Upper lobe of left lung (tissue), 6 donors: ENCODE data around the gene KCNN2. TPM values are rescaled to one million over a fixed set of nuclear protein-coding genes. Genes with fewer than 3 reads are reported as not detected.
A peak's percentile ranks its signal among the peaks of the same experiment; 100 is the strongest.

ENCODE experiments used
- ATAC-seq, 2 donors: fragments of 200-7000 bp; cut with Tn5 transposase; one replicate each; pipeline ENCODE4 v1.9.1; 2022; ENCODE audit warnings: mild to moderate bottlenecking in 2 of 2, moderate library complexity in 2 of 2; ENCODE audit not compliant: low FRiP score in 2 of 2
- DNase-seq, 2 donors: peaks; one replicate each; pipeline ENCODE4 v3.0.0-alpha.2; 2019 to 2020
- H3K27ac ChIP-seq, 4 donors: fragments of 200-600 bp; sonication (generic); one replicate each; pipeline ENCODE4 v1.5.1; 2016 to 2019
- H3K27me3 ChIP-seq, 4 donors: fragments of 200-600 bp; sonication (generic); one replicate each; pipeline ENCODE4 v1.5.1; 2017 to 2019
- H3K36me3 ChIP-seq, 4 donors: fragments of 200-600 bp; sonication (generic); one replicate each; pipeline ENCODE4 v1.5.1; 2016 to 2019
- H3K4me1 ChIP-seq, 4 donors: fragments of 200-600 bp; sonication (generic); one replicate each; pipeline ENCODE4 v1.5.1; 2018 to 2019
- H3K4me3 ChIP-seq, 4 donors: fragments of 200-600 bp; sonication (generic); one replicate each; pipeline ENCODE4 v1.5.1; 2017 to 2019; ENCODE audit warnings: mild to moderate bottlenecking in 2 of 4, moderate library complexity in 1 of 4
- H3K9me3 ChIP-seq, 4 donors: fragments of 200-600 bp; sonication (generic); one replicate each; pipeline ENCODE4 v1.5.1; 2018 to 2019
- CTCF ChIP-seq, 6 experiments: fragments of 450-650 bp in 4 of 6; fragments of 200-600 bp in 2 of 6; sonication (generic) in 2 of 6; IDR thresholded peaks; one replicate each; pipeline ENCODE4 v1.5.1; 2016 to 2019; ENCODE audit warnings: antibody characterized with exemption in 6 of 6
- EP300 ChIP-seq, 4 donors: sonication (generic); formaldehyde crosslinking; IDR thresholded peaks; one replicate each; pipeline ENCODE4 v1.5.1; 2017; ENCODE audit warnings: antibody characterized with exemption in 4 of 4, control low read depth in 2 of 4
- POLR2A ChIP-seq, 4 donors: fragments of 450-650 bp; IDR thresholded peaks; one replicate each; pipeline ENCODE4 v1.5.1; 2016 to 2017; ENCODE audit warnings: antibody characterized with exemption in 4 of 4, mild to moderate bottlenecking in 2 of 4
- POLR2AphosphoS5 ChIP-seq, 2 donors: sonication (generic); formaldehyde crosslinking; IDR thresholded peaks; one replicate each; pipeline ENCODE4 v1.5.1; 2017; ENCODE audit warnings: antibody characterized with exemption in 2 of 2
- WGBS, 2 donors: methylation state at CpG; one replicate each; pipeline ENCODE4 v1.1.5; 2017 to 2018; 5-methylcytosine and 5-hydroxymethylcytosine counted together
- total RNA-seq, 6 donors: library from RNA; depleted of rRNA in 4 of 6; stranded (reverse); fragments of >200 nt in 4 of 6; gene quantifications; one replicate each; pipeline versions ENCODE4 v1.1.0 to v1.2.1, GENCODE V29; 2016 to 2021
- donor health status: DM: no; HTN: no; CAD: no; lungs with moderate emphysema.
- donor health status: DM: no; HTN: yes; CAD: no; lungs with severe emphysema.

KCNN2 gene
- total RNA-seq, 6 donors from 2014 or later, result 0.55 to 3.2 (median 1.9) TPM

GRCh38 chr5:114469372-114469771 is 107.5 kb downstream of the KCNN2 start:
- 87 to 93% methylated on average over 4 of the region's 4 CpGs for WGBS, 2 donors
- no peak overlapping the region for H3K27ac ChIP-seq
- H3K9me3 ChIP-seq, result no peaks in the 10 kb centered on the region
- ATAC-seq (no peak), DNase-seq (no peak)
- H3K36me3 ChIP-seq, result no peaks in the 10 kb centered on the region
- no peaks in the 10 kb centered on the region for H3K27me3 ChIP-seq
- no peak overlapping the region for H3K4me3 ChIP-seq
- H3K4me1 ChIP-seq, result peaks cover 0 to 11% (median 3%) of the 10 kb centered on the region in 4 donors
- TF ChIP-seq CTCF (IDR thresholded peaks at IDR 0.05) (no peak), EP300 (IDR thresholded peaks at IDR 0.05) (no peak), POLR2A (IDR thresholded peaks at IDR 0.05) (no peak), POLR2AphosphoS5 (IDR thresholded peaks at IDR 0.05) (no peak)

- 72 to 82% methylated on average over 2 of the region's 2 CpGs for WGBS, 2 donors
- H3K4me3 ChIP-seq, result no peak overlapping the region
- H3K4me1 ChIP-seq, result peaks cover 0 to 11% (median 3%) of the 10 kb centered on the region in 4 donors
- TF ChIP-seq EP300 (IDR thresholded peaks at IDR 0.05) (no peak), POLR2A (IDR thresholded peaks at IDR 0.05) (no peak), POLR2AphosphoS5 (IDR thresholded peaks at IDR 0.05) (no peak), CTCF (IDR thresholded peaks at IDR 0.05) (no peak)
- ATAC-seq (no peak), DNase-seq (no peak)
- H3K9me3 ChIP-seq, result no peaks in the 10 kb centered on the region
- no peaks in the 10 kb centered on the region for H3K27me3 ChIP-seq
- H3K36me3 ChIP-seq, result no peaks in the 10 kb centered on the region
- H3K27ac ChIP-seq, result no peak overlapping the region
These were observed 109.7 kb downstream of the KCNN2 start for GRCh38 chr5:114471529-114471928.

- Histone ChIP-seq H3K36me3 (no peaks in the 10 kb centered on the region), H3K9me3 (peaks cover 0 to 1% (median 0%) of the 10 kb centered on the region in 4 donors), H3K4me3 (no peak overlapping the region), H3K4me1 (peaks cover 0 to 8% (median 3%) of the 10 kb centered on the region in 4 donors), H3K27ac (peak overlapping the region in 1 of 4 donors; percentile 45), H3K27me3 (no peaks in the 10 kb centered on the region)
- ATAC-seq (no peak), DNase-seq (peak in 1 of 2 donors; percentile 74)
- TF ChIP-seq POLR2A (IDR thresholded peaks at IDR 0.05), result no peak
- TF ChIP-seq EP300 (IDR thresholded peaks at IDR 0.05), result peak in 1 of 4 donors; percentile 67
- 38 to 41% methylated on average over 2 of the region's 2 CpGs for WGBS, 2 donors
These were observed 111.7 kb downstream of the KCNN2 start for GRCh38 chr5:114473541-114473940.

DNA sequence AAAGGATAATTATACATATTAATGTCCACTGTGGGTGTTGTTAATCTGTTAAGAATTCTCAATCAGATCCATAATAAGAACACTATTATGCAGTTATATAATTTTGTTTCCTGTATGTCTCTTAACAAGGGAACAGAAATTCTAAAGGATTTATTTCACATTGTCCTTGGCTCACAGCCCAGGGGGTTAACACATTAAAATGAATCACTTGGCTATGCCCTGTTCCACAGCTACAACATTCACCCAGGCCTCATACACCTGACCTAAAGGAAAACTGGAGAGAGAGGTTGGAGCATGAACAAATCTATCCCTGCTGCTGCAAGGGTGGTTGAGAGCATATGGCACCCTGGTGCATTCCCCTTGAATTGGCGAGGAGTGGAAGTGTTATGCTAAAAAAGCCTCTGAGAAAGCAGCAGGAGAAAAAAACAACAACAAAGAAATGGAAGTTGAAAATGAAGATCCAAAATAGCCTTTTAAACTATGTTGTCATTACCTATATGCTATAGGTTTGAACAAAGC is 116.0 kb downstream of the KCNN2 start:
- peaks cover 0 to 8% (median 3%) of the 10 kb centered on the region in 4 donors for H3K4me1 ChIP-seq
- no peak overlapping the region for H3K4me3 ChIP-seq
- TF ChIP-seq EP300 (IDR thresholded peaks at IDR 0.05) (no peak), CTCF (IDR thresholded peaks at IDR 0.05) (no peak), POLR2AphosphoS5 (IDR thresholded peaks at IDR 0.05) (no peak), POLR2A (IDR thresholded peaks at IDR 0.05) (no peak)
- H3K36me3 ChIP-seq, result no peaks in the 10 kb centered on the region
- no peaks in the 10 kb centered on the region for H3K27me3 ChIP-seq
- DNase-seq, result no peak
- no peak for ATAC-seq
- H3K9me3 ChIP-seq, result peaks cover 0 to 3% (median 0%) of the 10 kb centered on the region in 4 donors
- no peak overlapping the region for H3K27ac ChIP-seq
- WGBS, 2 donors, result 80 to 91% methylated on average over 1 of the region's 1 CpG

- Histone ChIP-seq H3K4me1 (no peaks in the 10 kb centered on the region), H3K27ac (no peak overlapping the region), H3K27me3 (no peaks in the 10 kb centered on the region), H3K36me3 (no peaks in the 10 kb centered on the region), H3K4me3 (no peak overlapping the region), H3K9me3 (no peaks in the 10 kb centered on the region)
- TF ChIP-seq POLR2A (IDR thresholded peaks at IDR 0.05), result no peak
- TF ChIP-seq EP300 (IDR thresholded peaks at IDR 0.05), result no peak
- TF ChIP-seq CTCF (IDR thresholded peaks at IDR 0.05), result no peak
- no peak for TF ChIP-seq POLR2AphosphoS5 (IDR thresholded peaks at IDR 0.05)
- DNase-seq, result no peak
- 86 to 91% methylated on average over 4 of the region's 4 CpGs for WGBS, 2 donors
- ATAC-seq, result no peak
These were observed 138.9 kb downstream of the KCNN2 start for GRCh38 chr5:114500756-114501155.
